Keratinocyte (primary cell): ENCODE results near the gene DOCK1. TPM values are rescaled to one million over a fixed set of nuclear protein-coding genes. Genes with fewer than 3 reads are reported as not detected.

Source experiments
- DNase-seq: peaks from one replicate; pipeline ENCODE4 v3.0.0-alpha.2; 2011; ENCODE audit warnings: low read depth, missing footprints, low spot score
- FAIRE-seq: peaks from 2 replicates; lab custom pipeline; 2011; peaks lifted over from hg19 to GRCh38; lab: Jason Lieb, UNC
- H2AFZ ChIP-seq: 2 replicates; pipeline ENCODE4 v1.6.0; 2012; ENCODE audit warnings: low read length, control low read depth, inconsistent platforms; ENCODE audit not compliant: control insufficient read depth
- H3K27ac ChIP-seq: 2 replicates; pipeline ENCODE4 v1.5.1; 2011; ENCODE audit warnings: low read length; ENCODE audit not compliant: control insufficient read depth, insufficient read depth
- H3K27me3 ChIP-seq: 3 replicates; pipeline ENCODE4 v1.6.0; 2011; ENCODE audit warnings: low read length; ENCODE audit not compliant: control insufficient read depth, insufficient read depth; ENCODE audit errors: extremely low read depth
- H3K36me3 ChIP-seq, 2 experiments: 2 replicates in 1 of 2; 3 replicates in 1 of 2; pipeline ENCODE4 v1.5.1; 2011; ENCODE audit warnings: low read length in 2 of 2, mild to moderate bottlenecking in 1 of 2; ENCODE audit not compliant: control insufficient read depth in 2 of 2, insufficient read depth in 2 of 2; ENCODE audit errors: extremely low read depth in 1 of 2
- H3K4me1 ChIP-seq: 3 replicates; pipeline ENCODE4 v1.5.1; 2011; ENCODE audit warnings: low read length; ENCODE audit not compliant: control insufficient read depth, insufficient read depth; ENCODE audit errors: extremely low read depth
- H3K4me2 ChIP-seq: 3 replicates; pipeline ENCODE4 v1.6.0; 2011; ENCODE audit warnings: low read depth, low read length; ENCODE audit not compliant: control insufficient read depth, insufficient read depth; ENCODE audit errors: extremely low read depth
- H3K4me3 ChIP-seq, 3 experiments: fragments of 200-600 bp in 1 of 3; sonication (generic) in 1 of 3; 2 replicates in 2 of 3; 3 replicates in 1 of 3; pipeline ENCODE4 v1.5.1; 2011 to 2016; ENCODE audit warnings: low read length in 3 of 3, mild to moderate bottlenecking in 3 of 3, control low read depth in 2 of 3, inconsistent platforms in 1 of 3, low read depth in 1 of 3, mixed read lengths in 1 of 3, mixed run types in 1 of 3, moderate library complexity in 1 of 3; ENCODE audit not compliant: control insufficient read depth in 2 of 3, insufficient read depth in 2 of 3; ENCODE audit errors: extremely low read depth in 1 of 3
- H3K79me2 ChIP-seq: 2 replicates; pipeline ENCODE4 v1.6.0; 2012; ENCODE audit warnings: low read length; ENCODE audit not compliant: control insufficient read depth, insufficient read depth
- H3K9ac ChIP-seq: 3 replicates; pipeline ENCODE4 v1.6.0; 2011; ENCODE audit warnings: low read length; ENCODE audit not compliant: control insufficient read depth, insufficient read depth; ENCODE audit errors: extremely low read depth
- H3K9me1 ChIP-seq: 3 replicates; pipeline ENCODE4 v1.6.0; 2011; ENCODE audit warnings: low read length; ENCODE audit not compliant: control insufficient read depth, insufficient read depth; ENCODE audit errors: extremely low read depth
- H3K9me3 ChIP-seq: 2 replicates; pipeline ENCODE4 v1.5.1; 2012; ENCODE audit warnings: low read depth, low read length; ENCODE audit not compliant: control insufficient read depth
- H4K20me1 ChIP-seq: 3 replicates; pipeline ENCODE4 v1.6.0; 2011; ENCODE audit warnings: low read length; ENCODE audit not compliant: control insufficient read depth, insufficient read depth; ENCODE audit errors: extremely low read depth
- EZH2 ChIP-seq: IDR thresholded peaks from one replicate; pipeline ENCODE4 v1.6.1; 2012; ENCODE audit warnings: inconsistent platforms, mild to moderate bottlenecking, low read length, moderate library complexity
- dilution Hi-C: fragments of 300-500 bp; cut with MboI; formaldehyde crosslinking; loops from one replicate; pipeline ENCODE4 v1.7.0; 2020; ENCODE audit warnings: low sequenced_read_pairs; ENCODE audit not compliant: extremely low pct_ligation_motif_present
- polyA plus RNA-seq, 5 experiments: library from polyadenylated mRNA; depleted of rRNA in 3 of 5; stranded (reverse) in 3 of 5; stranded (forward) in 1 of 5; unstranded in 1 of 5; fragments of >200 nt; gene quantifications; 1 replicate in 1 of 5; 2 replicates in 3 of 5; 3 replicates in 1 of 5; pipeline versions ENCODE4 v1.2.1 to v1.2.3, GENCODE V29; 2011 to 2012; ENCODE audit warnings: missing spikeins in 2 of 5, low read depth in 1 of 5, low replicate concordance in 1 of 5
- TF ChIP-seq, protein P1 (sequence below), 3 experiments: IDR thresholded peaks in 1 of 3; conservative IDR thresholded peaks in 1 of 3; optimal IDR thresholded peaks in 1 of 3; 2 replicates in 2 of 3; 3 replicates in 1 of 3; pipeline versions ENCODE3 to v1.5.1; 2011; ENCODE audit warnings: low read length in 3 of 3, mild to moderate bottlenecking in 3 of 3, moderate library complexity in 2 of 3, control low read depth in 1 of 3, inconsistent platforms in 1 of 3; ENCODE audit not compliant: insufficient read depth in 2 of 3; ENCODE audit errors: extremely low read depth in 1 of 3

Gene DOCK1
- polyA plus RNA-seq, 1 donor (not counting 4 experiments of a cell fraction or from before 2014, with no cell fraction given) = 15.7 TPM

GRCh38 chr10:127189226-127189625, 284.0 kb downstream of the DOCK1 start:
- no peaks in the 10 kb centered on the region for H3K9me1 ChIP-seq
- H3K27me3 ChIP-seq = no peaks in the 10 kb centered on the region
- no peaks in the 10 kb centered on the region for H3K9me3 ChIP-seq
- no peak for TF ChIP-seq EZH2
- TF ChIP-seq, protein P1, sequence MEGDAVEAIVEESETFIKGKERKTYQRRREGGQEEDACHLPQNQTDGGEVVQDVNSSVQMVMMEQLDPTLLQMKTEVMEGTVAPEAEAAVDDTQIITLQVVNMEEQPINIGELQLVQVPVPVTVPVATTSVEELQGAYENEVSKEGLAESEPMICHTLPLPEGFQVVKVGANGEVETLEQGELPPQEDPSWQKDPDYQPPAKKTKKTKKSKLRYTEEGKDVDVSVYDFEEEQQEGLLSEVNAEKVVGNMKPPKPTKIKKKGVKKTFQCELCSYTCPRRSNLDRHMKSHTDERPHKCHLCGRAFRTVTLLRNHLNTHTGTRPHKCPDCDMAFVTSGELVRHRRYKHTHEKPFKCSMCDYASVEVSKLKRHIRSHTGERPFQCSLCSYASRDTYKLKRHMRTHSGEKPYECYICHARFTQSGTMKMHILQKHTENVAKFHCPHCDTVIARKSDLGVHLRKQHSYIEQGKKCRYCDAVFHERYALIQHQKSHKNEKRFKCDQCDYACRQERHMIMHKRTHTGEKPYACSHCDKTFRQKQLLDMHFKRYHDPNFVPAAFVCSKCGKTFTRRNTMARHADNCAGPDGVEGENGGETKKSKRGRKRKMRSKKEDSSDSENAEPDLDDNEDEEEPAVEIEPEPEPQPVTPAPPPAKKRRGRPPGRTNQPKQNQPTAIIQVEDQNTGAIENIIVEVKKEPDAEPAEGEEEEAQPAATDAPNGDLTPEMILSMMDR (optimal IDR thresholded peaks at IDR 0.05 in 1 of 3, IDR thresholded peaks at IDR 0.05 in 1 of 3, conservative IDR thresholded peaks at IDR 0.05 in 1 of 3; ENCODE audit: extremely low read depth in 1 of 3, insufficient read depth in 2 of 3, low read length in 3 of 3) = no peak
- H3K4me2 ChIP-seq = no peak overlapping the region
- peaks cover 0 to 1% of the 10 kb centered on the region in 2 experiments for H3K36me3 ChIP-seq
- H3K27ac ChIP-seq = no peak overlapping the region
- no peaks in the 10 kb centered on the region for H3K4me1 ChIP-seq
- DNase-seq = no peak
- H4K20me1 ChIP-seq = no peaks in the 10 kb centered on the region
- no peak overlapping the region for H2AFZ ChIP-seq
- dilution Hi-C loops = no loop called here
- H3K9ac ChIP-seq = no peak overlapping the region
- H3K4me3 ChIP-seq = no peak overlapping the region
- FAIRE-seq = no peak
- no peaks in the 10 kb centered on the region for H3K79me2 ChIP-seq

GRCh38 chr10:127190427-127190826, 285.2 kb downstream of the DOCK1 start:
- H2AFZ ChIP-seq = no peak overlapping the region
- H3K79me2 ChIP-seq = no peaks in the 10 kb centered on the region
- H3K27ac ChIP-seq = no peak overlapping the region
- DNase-seq (no peak), FAIRE-seq (no peak)
- no peaks in the 10 kb centered on the region for H3K4me1 ChIP-seq
- dilution Hi-C loops = no loop called here
- H3K4me3 ChIP-seq = no peak overlapping the region
- peaks cover 0 to 1% of the 10 kb centered on the region in 2 experiments for H3K36me3 ChIP-seq
- TF ChIP-seq, protein P1 (optimal IDR thresholded peaks at IDR 0.05 in 1 of 3, IDR thresholded peaks at IDR 0.05 in 1 of 3, conservative IDR thresholded peaks at IDR 0.05 in 1 of 3; ENCODE audit: extremely low read depth in 1 of 3, insufficient read depth in 2 of 3, low read length in 3 of 3) = no peak
- no peak for TF ChIP-seq EZH2
- no peak overlapping the region for H3K9ac ChIP-seq
- peaks cover 4% of the 10 kb centered on the region for H4K20me1 ChIP-seq
- H3K9me3 ChIP-seq = no peaks in the 10 kb centered on the region
- peaks cover 8% of the 10 kb centered on the region for H3K27me3 ChIP-seq
- H3K9me1 ChIP-seq = no peaks in the 10 kb centered on the region
- H3K4me2 ChIP-seq = no peak overlapping the region
